Esophagus squamous epithelium (tissue), 5 donors: ENCODE measurements around the gene KIF4B. TPM values are rescaled to one million over a fixed set of nuclear protein-coding genes. Genes with fewer than 3 reads are reported as not detected.

Experiments used
- DNase-seq: peaks from one replicate; lab custom pipeline; 2025; lab: John Stamatoyannopoulos, UW
- H3K27ac ChIP-seq, 4 donors: fragments of 200-600 bp; sonication (generic); one replicate each; pipeline ENCODE4 v1.5.1; 2016 to 2019; ENCODE audit warnings: mild to moderate bottlenecking in 1 of 4
- H3K27me3 ChIP-seq, 4 donors: fragments of 200-600 bp; sonication (generic); 1 replicate in 3 of 4; 2 replicates in 1 of 4; pipeline versions ENCODE4 v1.5.1 to v1.6.0; 2017 to 2021; ENCODE audit warnings: antibody characterized with exemption in 1 of 4
- H3K36me3 ChIP-seq, 3 donors: fragments of 200-600 bp; sonication (generic); one replicate each; pipeline ENCODE4 v1.5.1; 2016 to 2019
- H3K4me1 ChIP-seq, 3 donors: fragments of 200-600 bp; sonication (generic); one replicate each; pipeline ENCODE4 v1.5.1; 2017 to 2019
- H3K4me3 ChIP-seq, 4 donors: fragments of 200-600 bp; sonication (generic); 1 replicate in 3 of 4; 2 replicates in 1 of 4; pipeline ENCODE4 v1.5.1; 2016 to 2019; ENCODE audit warnings: mild to moderate bottlenecking in 2 of 4, moderate library complexity in 1 of 4
- H3K9me3 ChIP-seq, 3 donors: fragments of 200-600 bp; sonication (generic); one replicate each; pipeline ENCODE4 v1.5.1; 2016 to 2019
- CTCF ChIP-seq, 6 experiments: fragments of 450-650 bp in 4 of 6; fragments of 200-600 bp in 2 of 6; sonication (generic) in 2 of 6; IDR thresholded peaks; one replicate each; pipeline ENCODE4 v1.5.1; 2016 to 2019; ENCODE audit warnings: antibody characterized with exemption in 6 of 6, mild to moderate bottlenecking in 4 of 6, moderate library complexity in 4 of 6
- POLR2A ChIP-seq, 4 donors: fragments of 450-650 bp; IDR thresholded peaks; one replicate each; pipeline ENCODE4 v1.6.1; 2017; ENCODE audit warnings: antibody characterized with exemption in 4 of 4, mild to moderate bottlenecking in 4 of 4, moderate library complexity in 3 of 4
- WGBS, 2 donors: methylation state at CpG; one replicate each; pipeline ENCODE4 v1.1.5; 2018; 5-methylcytosine and 5-hydroxymethylcytosine counted together
- intact Hi-C: fragments of 100-400 bp; cut with DNase I; formaldehyde crosslinking; loops from one replicate; pipeline ENCODE4 v1.15.0; 2022
- total RNA-seq, 4 donors: library from RNA; depleted of rRNA; stranded (reverse); fragments of >200 nt; gene quantifications; one replicate each; pipeline ENCODE4 v1.1.0, GENCODE V29; 2016
- donor health status: DM: yes; HTN: yes; CAD: no.

KIF4B gene
- total RNA-seq, 4 donors from 2014 or later = not detected

GRCh38 chr5:155040984-155041653 is 27.6 kb downstream of the KIF4B start:
- intact Hi-C loops = no loop called here

GRCh38 chr5:155044591-155044990 is 31.0 kb downstream of the KIF4B start:
- H3K27me3 ChIP-seq = no peaks in the 10 kb centered on the region
- no peaks in the 10 kb centered on the region for H3K9me3 ChIP-seq
- no peaks in the 10 kb centered on the region for H3K4me1 ChIP-seq
- no peak for DNase-seq
- TF ChIP-seq CTCF (IDR thresholded peaks at IDR 0.05) (no peak), POLR2A (IDR thresholded peaks at IDR 0.05) (no peak)
- H3K4me3 ChIP-seq = no peak overlapping the region
- H3K36me3 ChIP-seq = no peaks in the 10 kb centered on the region
- intact Hi-C loops = no loop called here
- no peak overlapping the region for H3K27ac ChIP-seq

More at GRCh38 chr5:155040984-155041653, 27.6 kb downstream of the KIF4B start:
- WGBS, 2 donors = 65 to 75% methylated on average over 3 of the region's 3 CpGs
- H3K9me3 ChIP-seq = no peaks in the 10 kb centered on the region
- no peak for TF ChIP-seq CTCF (IDR thresholded peaks at IDR 0.05)
- no peak for TF ChIP-seq POLR2A (IDR thresholded peaks at IDR 0.05)
- no peaks in the 10 kb centered on the region for H3K36me3 ChIP-seq
- DNase-seq = no peak
- no peak overlapping the region for H3K4me3 ChIP-seq
- H3K4me1 ChIP-seq = no peaks in the 10 kb centered on the region
- no peaks in the 10 kb centered on the region for H3K27me3 ChIP-seq
- no peak overlapping the region for H3K27ac ChIP-seq

- H3K36me3 ChIP-seq = no peaks in the 10 kb centered on the region
- WGBS, 2 donors = 57 to 73% methylated on average over 1 of the region's 2 CpGs
- H3K9me3 ChIP-seq = no peaks in the 10 kb centered on the region
- no peaks in the 10 kb centered on the region for H3K27me3 ChIP-seq
- no peaks in the 10 kb centered on the region for H3K4me1 ChIP-seq
- intact Hi-C loops = no loop called here
- H3K27ac ChIP-seq = no peak overlapping the region
- H3K4me3 ChIP-seq = no peak overlapping the region
- DNase-seq = no peak
- TF ChIP-seq POLR2A (IDR thresholded peaks at IDR 0.05) (no peak), CTCF (IDR thresholded peaks at IDR 0.05) (no peak)
These were observed 33.0 kb downstream of the KIF4B start for GRCh38 chr5:155046591-155046990.

- intact Hi-C loops = no loop called here
- no peaks in the 10 kb centered on the region for H3K27me3 ChIP-seq
- 81 to 84% methylated on average over 8 of the region's 8 CpGs for WGBS, 2 donors
- H3K27ac ChIP-seq = no peak overlapping the region
- no peak overlapping the region for H3K4me3 ChIP-seq
- DNase-seq = no peak
- no peaks in the 10 kb centered on the region for H3K9me3 ChIP-seq
- no peak for TF ChIP-seq CTCF (IDR thresholded peaks at IDR 0.05)
- no peak for TF ChIP-seq POLR2A (IDR thresholded peaks at IDR 0.05)
- no peaks in the 10 kb centered on the region for H3K36me3 ChIP-seq
- H3K4me1 ChIP-seq = no peaks in the 10 kb centered on the region
These were observed 34.3 kb downstream of the KIF4B start for GRCh38 chr5:155047818-155048217.

- Histone ChIP-seq H3K27me3 (no peaks in the 10 kb centered on the region), H3K36me3 (no peaks in the 10 kb centered on the region), H3K4me1 (no peaks in the 10 kb centered on the region), H3K27ac (no peak overlapping the region), H3K4me3 (no peak overlapping the region), H3K9me3 (no peaks in the 10 kb centered on the region)
- intact Hi-C loops = no loop called here
- TF ChIP-seq POLR2A (IDR thresholded peaks at IDR 0.05) (no peak), CTCF (IDR thresholded peaks at IDR 0.05) (peak in 1 of 6 experiments; percentile 25)
- WGBS, 2 donors = 11 to 27% methylated on average over 1 of the region's 1 CpG
- DNase-seq = no peak
These were observed 36.2 kb downstream of the KIF4B start for GRCh38 chr5:155049569-155050383.
